Body of pancreas (tissue), 4 donors: ENCODE data around the gene MMP17.

ENCODE experiments used
- CTCF ChIP-seq, 7 experiments: fragments of 450-650 bp in 4 of 7; fragments of 200-600 bp in 3 of 7; sonication (generic) in 3 of 7; IDR thresholded peaks; one replicate each; pipeline ENCODE4 v1.5.1; 2016 to 2019; ENCODE audit warnings: antibody characterized with exemption in 7 of 7
- POLR2A ChIP-seq, 3 donors: fragments of 450-650 bp; IDR thresholded peaks; one replicate each; pipeline ENCODE4 v1.6.1; 2016; ENCODE audit warnings: antibody characterized with exemption in 3 of 3, mild to moderate bottlenecking in 2 of 3

GRCh38 chr12:131785763-131786330 lies 42.3 kb upstream of the MMP17 start:
- TF ChIP-seq CTCF (IDR thresholded peaks at IDR 0.05) (no peak), POLR2A (IDR thresholded peaks at IDR 0.05) (no peak)
